ENCODE measurements around the gene EYS.
"Not testable (repeated sequence)": the region's sequence is repeated elsewhere in the genome, so short reads cannot be mapped to it uniquely, and the experiment has no call there.

The EYS gene

GRCh38 chr6:63963769-63964315 lies 1743.2 kb downstream of the EYS start:
- no peak for DNase-seq (ENCODE audit: low read depth in 2 of 2)

- DNase-seq (ENCODE audit: low read depth in 2 of 2): not testable (repeated sequence)
Measured at GRCh38 chr6:63953336-63954021, 1753.5 kb downstream of the EYS start.

GRCh38 chr6:63947792-63948529 lies 1759.1 kb downstream of the EYS start:
- DNase-seq (ENCODE audit: low read depth in 2 of 2): no peak

- no peak for DNase-seq (ENCODE audit: low read depth in 2 of 2)
Measured at GRCh38 chr6:63945987-63946386, 1761.0 kb downstream of the EYS start.

GRCh38 chr6:63943826-63944225 lies 1763.2 kb downstream of the EYS start:
- no peak for DNase-seq (ENCODE audit: low read depth in 2 of 2)

GRCh38 chr6:63941747-63942470 lies 1765.1 kb downstream of the EYS start:
- no peak for DNase-seq (ENCODE audit: low read depth in 2 of 2)

GRCh38 chr6:63940056-63940455 lies 1767.0 kb downstream of the EYS start:
- no peak for DNase-seq (ENCODE audit: low read depth in 2 of 2)

- DNase-seq (ENCODE audit: low read depth in 2 of 2): no peak
Measured at GRCh38 chr6:63936399-63936798, 1770.6 kb downstream of the EYS start.

GRCh38 chr6:63935732-63936131 lies 1771.3 kb downstream of the EYS start:
- DNase-seq (ENCODE audit: low read depth in 2 of 2): no peak

GRCh38 chr6:63933948-63934347 lies 1773.1 kb downstream of the EYS start:
- DNase-seq (ENCODE audit: low read depth in 2 of 2): not testable (repeated sequence)

GRCh38 chr6:63930848-63931247 lies 1776.2 kb downstream of the EYS start:
- DNase-seq (ENCODE audit: low read depth in 2 of 2): no peak

GRCh38 chr6:63929111-63929510 lies 1777.9 kb downstream of the EYS start:
- DNase-seq (ENCODE audit: low read depth in 2 of 2): no peak

- no peak for DNase-seq (ENCODE audit: low read depth in 2 of 2)
Measured at GRCh38 chr6:63928613-63929012, 1778.4 kb downstream of the EYS start.

- DNase-seq (ENCODE audit: low read depth in 2 of 2): no peak
Measured at GRCh38 chr6:63926950-63927927, 1779.8 kb downstream of the EYS start.

- no peak for DNase-seq (ENCODE audit: low read depth in 2 of 2)
Measured at GRCh38 chr6:63926258-63926780, 1780.7 kb downstream of the EYS start.

- peak in 1 of 2 experiments; percentile 4 for DNase-seq (ENCODE audit: low read depth in 2 of 2)
Measured at GRCh38 chr6:63923139-63923739, 1783.8 kb downstream of the EYS start.

GRCh38 chr6:63919556-63920110 lies 1787.4 kb downstream of the EYS start:
- no peak for DNase-seq (ENCODE audit: low read depth in 2 of 2)

- DNase-seq (ENCODE audit: low read depth in 2 of 2): no peak
Measured at GRCh38 chr6:63912887-63913286, 1794.1 kb downstream of the EYS start.

GRCh38 chr6:63910863-63911551 lies 1796.0 kb downstream of the EYS start:
- no peak for DNase-seq (ENCODE audit: low read depth in 2 of 2)

Measured in fibroblast of skin of left biceps (primary cell).